Measurements from ENCODE around the gene LYG2. TPM values are rescaled to one million over a fixed set of nuclear protein-coding genes. Genes with fewer than 3 reads are reported as not detected.
"Not testable (repeated sequence)": the region's sequence is repeated elsewhere in the genome, so short reads cannot be mapped to it uniquely, and the experiment has no call there.

LYG2 gene
- total RNA-seq, 1 experiment from 2014 or later, result not detected

DNA sequence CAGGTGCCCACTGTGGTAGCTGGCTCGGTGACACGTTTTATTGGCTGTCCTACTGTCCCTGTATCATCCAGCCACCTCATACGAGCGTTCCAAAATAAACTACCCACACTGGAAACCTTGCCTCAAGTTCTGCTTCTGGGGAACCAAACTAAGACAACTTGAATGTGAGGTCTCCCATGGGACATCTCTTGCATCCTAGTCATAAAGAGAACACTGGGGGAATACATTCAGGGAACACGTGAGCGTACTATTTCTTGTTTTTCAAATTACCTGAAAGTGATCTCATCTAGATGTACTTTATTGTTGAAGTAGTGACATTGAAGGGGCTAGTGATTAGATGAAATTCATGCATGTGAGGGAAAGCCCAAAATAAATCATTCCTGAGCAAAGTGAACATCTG lies 15.0 kb downstream of the LYG2 start:
- Histone ChIP-seq H3K4me2 (no peak overlapping the region), H3K27me3 (ENCODE audit: insufficient read depth, low read depth) (0 out of 2 replicates have a peak, but pooled peaks cover 6% of the 10 kb centered on the region), H4K20me1 (ENCODE audit: insufficient read depth) (no peaks in the 10 kb centered on the region), H3K9me3 (ENCODE audit: insufficient read depth, low read depth) (no peaks in the 10 kb centered on the region), H2AFZ (no peak overlapping the region), H3K36me3 (ENCODE audit: low read depth) (no peaks in the 10 kb centered on the region), H3K4me3 (no peak overlapping the region), H3F3A (ENCODE audit: insufficient read depth, low read depth) (no peaks in the 10 kb centered on the region), H3K27ac (no peak overlapping the region), H3K79me2 (ENCODE audit: low read depth) (no peaks in the 10 kb centered on the region), H3K4me1 (replicated peaks; ENCODE audit: insufficient read depth) (no peaks in the 10 kb centered on the region), H3K9me2 (ENCODE audit: insufficient read depth) (no peaks in the 10 kb centered on the region)
- POLR2A ChIA-PET (ENCODE audit: unreplicated experiment), result no interaction called here
- CTCF ChIA-PET, result no interaction called here
- DNase-seq, result no peak
- intact Hi-C loops (cut with micrococcal nuclease; ENCODE audit: unreplicated experiment), result no loop called here
- no peak for TF ChIP-seq EZH2 (IDR thresholded peaks at IDR 0.05; ENCODE audit: low read depth)
- no peak for TF ChIP-seq CTCF (conservative IDR thresholded peaks at IDR 0.05)
- no TSS peak for BruUV-seq (replicated peaks)

DNA sequence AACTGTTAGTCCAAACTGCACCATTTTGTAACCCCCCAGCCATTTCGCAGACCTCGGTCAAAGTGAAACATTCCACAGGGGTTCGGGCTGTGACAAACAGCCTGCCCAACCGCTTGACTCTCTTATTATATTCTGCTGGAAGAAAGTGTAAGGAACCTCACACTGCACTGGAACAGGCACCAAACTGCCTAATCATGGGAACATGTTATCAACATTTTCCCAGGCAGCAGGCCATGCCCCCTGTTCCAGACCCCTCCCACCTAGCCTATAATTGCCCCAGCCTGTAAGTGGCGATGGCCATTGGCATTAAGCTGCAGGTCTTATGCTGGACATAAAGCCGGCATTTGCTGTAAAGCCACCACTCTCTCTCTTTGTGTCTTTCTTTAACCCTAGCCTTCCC lies 16.9 kb downstream of the LYG2 start:
- Histone ChIP-seq H3K27me3 (ENCODE audit: insufficient read depth, low read depth) (peaks cover 18% of the 10 kb centered on the region), H3K9me3 (ENCODE audit: insufficient read depth, low read depth) (no peaks in the 10 kb centered on the region), H3K4me1 (replicated peaks; ENCODE audit: insufficient read depth) (no peaks in the 10 kb centered on the region), H3K36me3 (ENCODE audit: low read depth) (no peaks in the 10 kb centered on the region), H4K20me1 (ENCODE audit: insufficient read depth) (no peaks in the 10 kb centered on the region), H3K4me2 (no peak overlapping the region), H3K4me3 (no peak overlapping the region), H2AFZ (no peak overlapping the region), H3K79me2 (ENCODE audit: low read depth) (no peaks in the 10 kb centered on the region), H3K9me2 (ENCODE audit: insufficient read depth) (no peaks in the 10 kb centered on the region), H3K27ac (no peak overlapping the region), H3F3A (ENCODE audit: insufficient read depth, low read depth) (no peaks in the 10 kb centered on the region)
- intact Hi-C loops (cut with micrococcal nuclease; ENCODE audit: unreplicated experiment), result no loop called here
- TF ChIP-seq EZH2 (IDR thresholded peaks at IDR 0.05; ENCODE audit: low read depth) (no peak), CTCF (conservative IDR thresholded peaks at IDR 0.05) (no peak)
- no peak for DNase-seq
- ChIA-PET POLR2A (ENCODE audit: unreplicated experiment) (no interaction called here), CTCF (no interaction called here)
- no TSS peak for BruUV-seq (replicated peaks)

GRCh38 chr2:99233177-99233576 lies 22.3 kb downstream of the LYG2 start:
- peaks cover 49% of the 10 kb centered on the region for H3K27me3 ChIP-seq (ENCODE audit: insufficient read depth, low read depth)
- BruUV-seq (replicated peaks); H3K4me1 ChIP-seq (replicated peaks; ENCODE audit: insufficient read depth); H3K4me3 ChIP-seq; H3K9me2 ChIP-seq (ENCODE audit: insufficient read depth); H3K79me2 ChIP-seq (ENCODE audit: low read depth); POLR2A ChIA-PET (ENCODE audit: unreplicated experiment); H3K27ac ChIP-seq; DNase-seq; H3K9me3 ChIP-seq (ENCODE audit: insufficient read depth, low read depth); H4K20me1 ChIP-seq (ENCODE audit: insufficient read depth); H2AFZ ChIP-seq; H3F3A ChIP-seq (ENCODE audit: insufficient read depth, low read depth); H3K36me3 ChIP-seq (ENCODE audit: low read depth); intact Hi-C loops (cut with micrococcal nuclease; ENCODE audit: unreplicated experiment); CTCF ChIA-PET; H3K4me2 ChIP-seq: not testable (repeated sequence)

- CTCF ChIA-PET, result no interaction called here
- Histone ChIP-seq H3K27ac (no peak overlapping the region), H3K36me3 (ENCODE audit: low read depth) (no peaks in the 10 kb centered on the region), H3K9me3 (ENCODE audit: insufficient read depth, low read depth) (no peaks in the 10 kb centered on the region), H4K20me1 (ENCODE audit: insufficient read depth) (no peaks in the 10 kb centered on the region), H3K79me2 (ENCODE audit: low read depth) (no peaks in the 10 kb centered on the region), H3K4me3 (no peak overlapping the region), H3F3A (ENCODE audit: insufficient read depth, low read depth) (no peaks in the 10 kb centered on the region), H3K4me2 (no peak overlapping the region), H3K4me1 (replicated peaks; ENCODE audit: insufficient read depth) (no peaks in the 10 kb centered on the region), H3K27me3 (ENCODE audit: insufficient read depth, low read depth) (no peaks in the 10 kb centered on the region), H3K9me2 (ENCODE audit: insufficient read depth) (no peaks in the 10 kb centered on the region), H2AFZ (no peak overlapping the region)
- intact Hi-C loops (cut with micrococcal nuclease; ENCODE audit: unreplicated experiment), result no loop called here
- POLR2A ChIA-PET (ENCODE audit: unreplicated experiment), result no interaction called here
- BruUV-seq (replicated peaks), result no TSS peak
- TF ChIP-seq CTCF (conservative IDR thresholded peaks at IDR 0.05) (no peak), EZH2 (IDR thresholded peaks at IDR 0.05; ENCODE audit: low read depth) (no peak)
- peak in 1 of 2 experiments; percentile 26 for DNase-seq
Observed at GRCh38 chr2:99217929-99218501, 37.5 kb downstream of the LYG2 start.
